Osteoblast (primary cell): Measurements from ENCODE around the gene PTBP1. TPM values are rescaled to one million over a fixed set of nuclear protein-coding genes. Genes with fewer than 3 reads are reported as not detected.

Experiments
- DNase-seq: peaks from one replicate; pipeline ENCODE4 v3.0.0; 2011; ENCODE audit warnings: low spot score, mixed read lengths; ENCODE audit not compliant: insufficient read length; ENCODE audit errors: missing footprints
- H2AFZ ChIP-seq: 2 replicates; pipeline ENCODE4 v1.6.0; 2011; ENCODE audit warnings: mild to moderate bottlenecking, low read length
- H3K27ac ChIP-seq: 2 replicates; pipeline ENCODE4 v1.5.1; 2011; ENCODE audit warnings: mild to moderate bottlenecking, low read depth, low read length, moderate library complexity
- H3K27me3 ChIP-seq: 2 replicates; pipeline ENCODE4 v1.6.0; 2012; ENCODE audit warnings: mild to moderate bottlenecking, control low read depth, inconsistent platforms, low read length, moderate library complexity; ENCODE audit not compliant: insufficient read depth
- H3K36me3 ChIP-seq: 2 replicates; pipeline ENCODE4 v1.5.1; 2011; ENCODE audit warnings: mild to moderate bottlenecking, low read length, control low read depth, moderate library complexity; ENCODE audit not compliant: insufficient read depth
- H3K4me1 ChIP-seq: 2 replicates; pipeline ENCODE4 v1.5.1; 2011; ENCODE audit warnings: mild to moderate bottlenecking, low read length, control low read depth, moderate library complexity; ENCODE audit not compliant: insufficient read depth
- H3K4me2 ChIP-seq: 2 replicates; pipeline ENCODE4 v1.6.0; 2011; ENCODE audit warnings: mild to moderate bottlenecking, low read length; ENCODE audit not compliant: insufficient read depth
- H3K4me3 ChIP-seq: fragments of 200-600 bp; sonication (generic); 3 replicates; pipeline ENCODE4 v1.5.1; 2012; ENCODE audit warnings: mild to moderate bottlenecking, low read length, inconsistent platforms; ENCODE audit not compliant: insufficient read depth
- H3K79me2 ChIP-seq: 2 replicates; pipeline ENCODE4 v1.6.0; 2012; ENCODE audit warnings: mild to moderate bottlenecking, low read length, control low read depth, inconsistent platforms; ENCODE audit not compliant: insufficient read depth
- H3K9me3 ChIP-seq: 2 replicates; pipeline ENCODE4 v1.5.1; 2011; ENCODE audit warnings: low read depth, low read length, control low read depth
- H4K20me1 ChIP-seq: 2 replicates; pipeline ENCODE4 v1.6.0; 2012; ENCODE audit warnings: mild to moderate bottlenecking, low read length, control low read depth; ENCODE audit not compliant: insufficient read depth
- total RNA-seq: library from RNA; depleted of rRNA; stranded (reverse); fragments of >200 nt; gene quantifications from 2 replicates; pipeline ENCODE4 v1.2.3, GENCODE V29; 2012
- TF ChIP-seq, protein P1 (sequence below): IDR thresholded peaks from 2 replicates; pipeline ENCODE4 v1.5.1; 2011; ENCODE audit warnings: mild to moderate bottlenecking, low read depth, low read length, moderate library complexity; ENCODE audit errors: extremely low read depth

Gene PTBP1
- total RNA-seq, 1 donor: 106 TPM

DNA sequence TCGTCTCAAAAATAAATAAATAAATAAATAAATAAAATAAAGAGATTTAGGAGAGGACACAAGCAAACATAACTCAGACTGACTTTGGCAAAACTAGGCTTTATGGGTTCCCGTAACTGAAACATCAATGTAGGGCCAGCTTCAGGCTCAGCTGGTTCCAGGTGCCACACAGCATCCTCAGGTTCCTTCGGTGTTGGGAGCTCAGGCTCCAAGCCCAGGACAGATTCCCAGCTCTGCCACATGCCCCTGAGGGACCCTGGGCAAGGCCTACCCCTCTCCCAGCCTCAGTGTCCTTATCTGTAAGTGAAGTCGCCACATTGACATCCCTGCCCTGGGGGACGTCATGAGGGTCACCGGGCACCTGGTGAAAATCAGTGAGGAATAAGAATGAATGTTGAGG, 27.6 kb upstream of the PTBP1 start:
- H3K9me3 ChIP-seq: no peaks in the 10 kb centered on the region
- H3K4me1 ChIP-seq: peaks cover 4% of the 10 kb centered on the region
- no peaks in the 10 kb centered on the region for H4K20me1 ChIP-seq
- no peak overlapping the region for H3K4me3 ChIP-seq
- H3K4me2 ChIP-seq: no peak overlapping the region
- peak; percentile 36 for DNase-seq
- H3K27ac ChIP-seq: no peak overlapping the region
- no peaks in the 10 kb centered on the region for H3K36me3 ChIP-seq
- TF ChIP-seq, protein P1, sequence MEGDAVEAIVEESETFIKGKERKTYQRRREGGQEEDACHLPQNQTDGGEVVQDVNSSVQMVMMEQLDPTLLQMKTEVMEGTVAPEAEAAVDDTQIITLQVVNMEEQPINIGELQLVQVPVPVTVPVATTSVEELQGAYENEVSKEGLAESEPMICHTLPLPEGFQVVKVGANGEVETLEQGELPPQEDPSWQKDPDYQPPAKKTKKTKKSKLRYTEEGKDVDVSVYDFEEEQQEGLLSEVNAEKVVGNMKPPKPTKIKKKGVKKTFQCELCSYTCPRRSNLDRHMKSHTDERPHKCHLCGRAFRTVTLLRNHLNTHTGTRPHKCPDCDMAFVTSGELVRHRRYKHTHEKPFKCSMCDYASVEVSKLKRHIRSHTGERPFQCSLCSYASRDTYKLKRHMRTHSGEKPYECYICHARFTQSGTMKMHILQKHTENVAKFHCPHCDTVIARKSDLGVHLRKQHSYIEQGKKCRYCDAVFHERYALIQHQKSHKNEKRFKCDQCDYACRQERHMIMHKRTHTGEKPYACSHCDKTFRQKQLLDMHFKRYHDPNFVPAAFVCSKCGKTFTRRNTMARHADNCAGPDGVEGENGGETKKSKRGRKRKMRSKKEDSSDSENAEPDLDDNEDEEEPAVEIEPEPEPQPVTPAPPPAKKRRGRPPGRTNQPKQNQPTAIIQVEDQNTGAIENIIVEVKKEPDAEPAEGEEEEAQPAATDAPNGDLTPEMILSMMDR: no peak
- no peak overlapping the region for H2AFZ ChIP-seq
- no peaks in the 10 kb centered on the region for H3K79me2 ChIP-seq
- H3K27me3 ChIP-seq: no peaks in the 10 kb centered on the region

DNA sequence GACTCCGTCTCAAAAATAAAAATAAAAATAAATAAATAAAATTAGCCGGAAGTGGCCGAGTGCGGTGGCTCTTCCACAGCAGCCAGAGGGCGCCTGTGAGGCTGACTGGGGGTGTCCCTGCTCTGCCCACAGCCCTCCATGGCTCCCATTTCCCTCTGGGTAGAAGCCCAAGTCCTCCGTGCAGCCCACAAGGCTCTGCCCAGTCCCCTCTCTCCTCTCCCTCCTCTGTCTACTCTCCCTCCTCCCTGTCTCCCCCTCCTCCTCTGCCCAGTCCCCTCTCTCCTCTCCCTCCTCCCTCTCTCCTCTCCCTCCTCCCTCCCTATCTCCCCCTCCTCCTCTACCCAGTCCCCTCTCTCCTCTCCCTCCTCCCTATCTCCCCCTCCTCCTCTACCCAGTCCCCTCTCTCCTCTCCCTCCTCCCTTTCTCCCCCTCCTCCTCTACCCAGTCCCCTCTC, 25.9 kb upstream of the PTBP1 start:
- H3K4me2 ChIP-seq: no peak overlapping the region
- no peak overlapping the region for H3K4me3 ChIP-seq
- no peaks in the 10 kb centered on the region for H3K27me3 ChIP-seq
- H3K4me1 ChIP-seq: peaks cover 4% of the 10 kb centered on the region
- H3K36me3 ChIP-seq: no peaks in the 10 kb centered on the region
- no peak overlapping the region for H3K27ac ChIP-seq
- H4K20me1 ChIP-seq: no peaks in the 10 kb centered on the region
- TF ChIP-seq, protein P1: peak; percentile 56
- no peaks in the 10 kb centered on the region for H3K9me3 ChIP-seq
- H2AFZ ChIP-seq: no peak overlapping the region
- no peaks in the 10 kb centered on the region for H3K79me2 ChIP-seq
- DNase-seq: peak; percentile 90

DNA sequence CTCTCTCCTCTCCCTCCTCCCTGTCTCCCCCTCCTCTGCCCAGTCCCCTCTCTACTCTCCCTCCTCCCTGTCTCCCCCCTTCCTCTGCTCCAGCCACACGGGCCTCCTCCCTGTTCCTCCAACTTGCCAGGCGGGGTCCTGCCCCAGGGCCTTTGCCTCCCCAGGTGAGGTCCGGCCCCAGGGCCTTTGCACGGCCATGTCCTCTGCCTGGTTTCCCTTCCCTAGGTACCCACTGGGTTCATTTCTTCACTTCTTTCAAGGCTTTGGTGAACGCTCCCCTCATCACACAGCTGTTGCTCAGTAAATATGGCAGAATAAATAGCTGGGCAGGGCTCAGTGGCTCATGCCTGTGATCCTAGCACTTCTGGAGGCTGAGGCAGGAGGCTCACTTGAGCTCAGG, 25.2 kb upstream of the PTBP1 start:
- Histone ChIP-seq H4K20me1 (no peaks in the 10 kb centered on the region), H3K27me3 (no peaks in the 10 kb centered on the region), H3K27ac (no peak overlapping the region), H3K79me2 (no peaks in the 10 kb centered on the region), H3K4me3 (no peak overlapping the region), H2AFZ (no peak overlapping the region), H3K4me2 (no peak overlapping the region), H3K4me1 (peaks cover 4% of the 10 kb centered on the region), H3K36me3 (no peaks in the 10 kb centered on the region), H3K9me3 (no peaks in the 10 kb centered on the region)
- DNase-seq: peak; percentile 1
- TF ChIP-seq, protein P1: no peak

DNA sequence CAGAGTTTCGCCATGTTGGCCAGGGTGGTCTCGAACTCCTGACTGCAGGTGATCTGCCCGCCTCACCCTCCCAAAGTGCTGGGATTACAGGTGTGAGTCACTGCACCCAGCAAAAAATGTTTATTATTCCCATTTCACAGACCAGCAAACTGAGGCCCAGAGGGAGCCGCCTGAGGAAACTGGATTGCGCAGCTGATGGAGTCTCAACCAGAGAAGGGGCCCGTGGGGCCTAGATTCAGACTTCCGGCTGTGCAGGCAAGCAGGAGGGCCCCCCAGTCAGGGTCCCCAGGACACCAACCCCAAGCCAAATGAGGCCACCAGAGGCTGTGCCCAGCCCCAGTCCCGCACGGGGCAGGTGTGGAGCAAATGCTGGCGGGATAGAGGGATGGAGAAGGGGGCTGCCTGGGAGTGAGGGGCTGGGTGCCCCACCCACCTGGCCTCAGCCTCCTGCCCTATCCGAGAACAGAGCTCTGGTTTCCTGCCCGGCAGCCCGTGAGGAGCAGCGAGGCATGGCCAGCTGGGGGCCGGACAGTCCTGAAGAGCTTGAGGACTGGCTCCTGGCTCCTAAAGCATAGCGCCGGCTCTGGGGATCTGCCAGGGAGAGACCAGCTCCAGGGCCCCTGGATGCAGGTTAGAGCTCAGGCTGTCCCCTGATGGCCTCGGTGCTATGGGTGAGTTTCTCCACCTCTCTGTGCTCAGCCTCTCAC, 24.4 kb upstream of the PTBP1 start:
- no peaks in the 10 kb centered on the region for H3K9me3 ChIP-seq
- peak; percentile 21 for DNase-seq
- H3K27ac ChIP-seq: no peak overlapping the region
- peaks cover 4% of the 10 kb centered on the region for H3K4me1 ChIP-seq
- no peaks in the 10 kb centered on the region for H4K20me1 ChIP-seq
- H3K79me2 ChIP-seq: no peaks in the 10 kb centered on the region
- H3K4me3 ChIP-seq: no peak overlapping the region
- no peaks in the 10 kb centered on the region for H3K36me3 ChIP-seq
- no peak overlapping the region for H2AFZ ChIP-seq
- no peaks in the 10 kb centered on the region for H3K27me3 ChIP-seq
- no peak overlapping the region for H3K4me2 ChIP-seq
- TF ChIP-seq, protein P1: no peak
